ENCODE measurements around the gene FUS. TPM values are rescaled to one million over a fixed set of nuclear protein-coding genes. Genes with fewer than 3 reads are reported as not detected.

Gene FUS
- total RNA-seq, 4 donors from 2014 or later = 41.7 to 88.5 (median 70.5) TPM

- 32 to 47% methylated on average over 6 of the region's 6 CpGs for whole genome bisulfite sequencing, 2 donors
- Histone ChIP-seq H3K4me3 (replicated peaks in 1 of 3) (no peak overlapping the region), H3K27ac (no peak overlapping the region), H3K4me1 (peaks cover 0 to 10% of the 10 kb centered on the region in 2 donors), H3K9me3 (no peaks in the 10 kb centered on the region), H3K27me3 (no peaks in the 10 kb centered on the region), H3K36me3 (no peaks in the 10 kb centered on the region)
- no peak for DNase-seq
- intact Hi-C loops (cut with DNase I) = no loop called here
- TF ChIP-seq CTCF (IDR thresholded peaks at IDR 0.05) (no peak), POLR2A (IDR thresholded peaks at IDR 0.05) (no peak)
These were observed 26.8 kb downstream of the FUS start for GRCh38 chr16:31206776-31207175.

DNA sequence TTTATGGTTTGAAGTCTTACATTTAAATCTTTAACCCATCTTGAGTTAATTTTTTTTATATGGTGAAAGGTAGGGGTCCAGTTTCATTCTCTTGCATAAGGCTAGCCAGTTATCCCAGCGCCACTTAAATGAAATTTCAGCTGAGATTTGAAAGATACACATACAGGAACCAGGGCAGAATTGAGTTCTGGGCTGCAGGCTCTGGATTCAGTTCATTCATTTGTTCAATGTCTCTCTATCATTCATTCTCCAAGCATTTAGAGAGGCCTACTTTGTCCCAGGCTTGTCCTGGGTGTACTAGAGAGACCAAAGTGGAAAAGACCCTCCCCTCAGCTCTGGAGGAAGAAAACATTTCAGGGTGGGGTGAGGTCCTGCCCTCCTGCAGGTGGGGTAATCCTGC, 33.4 kb downstream of the FUS start:
- H3K27ac ChIP-seq = no peak overlapping the region
- peaks cover 11% of the 10 kb centered on the region for H3K27me3 ChIP-seq
- no peaks in the 10 kb centered on the region for H3K36me3 ChIP-seq
- TF ChIP-seq CTCF (IDR thresholded peaks at IDR 0.05) = no peak
- TF ChIP-seq POLR2A (IDR thresholded peaks at IDR 0.05) = no peak
- WGBS, 2 donors = 100% methylated on average over 1 of the region's 1 CpG
- H3K9me3 ChIP-seq = no peaks in the 10 kb centered on the region
- DNase-seq = no peak
- H3K4me3 ChIP-seq (replicated peaks in 1 of 3) = no peak overlapping the region
- intact Hi-C loops (cut with DNase I) = no loop called here
- H3K4me1 ChIP-seq = peaks cover 21 to 27% of the 10 kb centered on the region in 2 donors

- Histone ChIP-seq H3K4me1 (peaks cover 21 to 27% of the 10 kb centered on the region in 2 donors), H3K27me3 (peaks cover 11% of the 10 kb centered on the region), H3K4me3 (replicated peaks in 1 of 3) (peak within 1 kb of the TSS in 1 of 3 donors; percentile 25), H3K27ac (no peak within 1 kb of the TSS), H3K9me3 (no peaks in the 10 kb centered on the region), H3K36me3 (no peaks in the 10 kb centered on the region)
- intact Hi-C loops (cut with DNase I) = no loop called here
- DNase-seq = no peak
- 71 to 78% methylated on average over 10 to 16 of the region's 25 CpGs for WGBS, 2 donors
- TF ChIP-seq CTCF (IDR thresholded peaks at IDR 0.05) (no peak), POLR2A (IDR thresholded peaks at IDR 0.05) (no peak)
These were observed 34.2 kb downstream of the FUS start, which contains the start of gene TRIM72 for GRCh38 chr16:31213877-31214707. TRIM72 (plus strand) TSS chr16:31214119; CDS start chr16:31214739, 620 bp downstream.

GRCh38 chr16:31214708-31215286, 34.9 kb downstream of the FUS start:
- Histone ChIP-seq H3K27me3 (peaks cover 11% of the 10 kb centered on the region), H3K4me1 (peaks cover 21 to 27% of the 10 kb centered on the region in 2 donors), H3K9me3 (no peaks in the 10 kb centered on the region), H3K27ac (no peak overlapping the region), H3K36me3 (no peaks in the 10 kb centered on the region), H3K4me3 (replicated peaks in 1 of 3) (peak overlapping the region in 1 of 3 donors; percentile 25)
- 20% methylated on average over 1 to 4 of the region's 58 CpGs for WGBS, 2 donors
- peak in 1 of 2 donors; percentile 11 for DNase-seq
- TF ChIP-seq POLR2A (IDR thresholded peaks at IDR 0.05) (no peak), CTCF (IDR thresholded peaks at IDR 0.05) (no peak)
- intact Hi-C loops (cut with DNase I) = no loop called here

All from thyroid gland (tissue), 4 donors.